K562 (cell line): ENCODE measurements around the gene CCDC88A. TPM values are rescaled to one million over a fixed set of nuclear protein-coding genes. Genes with fewer than 3 reads are reported as not detected.

Experiments
- ATF7 ChIP-seq: fragments of 450-650 bp; IDR thresholded peaks from 2 replicates; pipeline ENCODE4 v1.7.1; 2014; ENCODE audit warnings: mild to moderate bottlenecking, moderate library complexity
- BMI1 ChIP-seq: fragments of 150-350 bp; IDR thresholded peaks from 2 replicates; pipeline ENCODE4 v1.6.1; 2014; ENCODE audit warnings: low read length
- BRD4 ChIP-seq: fragments of 200-600 bp; sonication (generic); IDR thresholded peaks from 2 replicates; pipeline ENCODE4 v1.6.1; 2017; ENCODE audit warnings: inconsistent platforms
- CBX8 ChIP-seq: fragments of 200-600 bp; sonication (generic); IDR thresholded peaks from 2 replicates; pipeline ENCODE4 v1.6.1; 2012; ENCODE audit warnings: borderline replicate concordance, mixed run types, low read depth, mild to moderate bottlenecking, moderate library complexity, mixed read lengths, low read length, control low read depth, inconsistent platforms; ENCODE audit not compliant: poor library complexity, severe bottlenecking; ENCODE audit errors: extremely low read depth
- FOXO4 ChIP-seq: fragments of 450-650 bp; formaldehyde crosslinking; IDR thresholded peaks from 2 replicates; pipeline ENCODE4 v1.4.0; 2020; ENCODE audit warnings: mild to moderate bottlenecking, moderate library complexity
- GATAD2A ChIP-seq: fragments of 450-650 bp; IDR thresholded peaks from 2 replicates; pipeline ENCODE4 v1.6.1; 2017
- KDM4B ChIP-seq, 2 experiments: fragments of 450-650 bp in 1 of 2; sonication (generic) in 1 of 2; IDR thresholded peaks; 2 replicates each; pipeline ENCODE4 v1.6.1; 2016 to 2017; ENCODE audit warnings: borderline replicate concordance in 2 of 2, antibody characterized with exemption in 1 of 2, low read depth in 1 of 2, mild to moderate bottlenecking in 1 of 2
- MAFG ChIP-seq: fragments of 450-650 bp; conservative IDR thresholded peaks from 2 replicates; pipeline ENCODE4 v1.6.1; 2016; ENCODE audit warnings: missing genetic modification characterization, missing compliant biosample characterization
- NFE2L1 ChIP-seq: fragments of 450-650 bp; IDR thresholded peaks from 2 replicates; pipeline ENCODE4 v1.6.1; 2016; ENCODE audit warnings: missing genetic modification characterization, low read depth, mild to moderate bottlenecking, missing compliant biosample characterization, moderate library complexity, borderline replicate concordance
- NRF1 ChIP-seq, 2 experiments: fragments of 450-650 bp; IDR thresholded peaks in 1 of 2; conservative IDR thresholded peaks in 1 of 2; 2 replicates each; pipeline ENCODE4 v1.6.1; 2014; ENCODE audit warnings: mild to moderate bottlenecking in 2 of 2
- POLR2AphosphoS2 ChIP-seq: IDR thresholded peaks from 2 replicates; pipeline ENCODE4 v1.6.1; 2012; ENCODE audit warnings: low read length, improper control_type of control experiment
- SUPT5H ChIP-seq: fragments of 450-650 bp; IDR thresholded peaks from 2 replicates; pipeline ENCODE4 v1.6.1; 2016
- TEAD4 ChIP-seq, 2 experiments: sonication (generic) in 1 of 2; formaldehyde crosslinking in 1 of 2; IDR thresholded peaks; 2 replicates each; pipeline versions ENCODE4 v1.6.1 to v1.8.0; 2012 to 2022; ENCODE audit warnings: borderline replicate concordance in 1 of 2, inconsistent platforms in 1 of 2, low read length in 1 of 2, mild to moderate bottlenecking in 1 of 2, missing genetic modification reagents in 1 of 2
- ZC3H11A ChIP-seq: IDR thresholded peaks from 2 replicates; pipeline ENCODE4 v1.6.1; 2012; ENCODE audit warnings: low read depth, low read length, improper control_type of control experiment
- ZFP91 ChIP-seq: sonication (generic); formaldehyde crosslinking; IDR thresholded peaks from 2 replicates; pipeline ENCODE4 v1.8.0; 2022; ENCODE audit warnings: mild to moderate bottlenecking, missing genetic modification reagents
- ZNF24 ChIP-seq: fragments of 450-650 bp; IDR thresholded peaks from 2 replicates; pipeline ENCODE4 v1.6.1; 2016
- ZNF318 ChIP-seq, 2 experiments: fragments of 450-650 bp; IDR thresholded peaks; 2 replicates each; pipeline ENCODE4 v1.6.1; 2016; ENCODE audit warnings: mild to moderate bottlenecking in 2 of 2, borderline replicate concordance in 1 of 2, low read depth in 1 of 2, moderate library complexity in 1 of 2
- ZSCAN32 ChIP-seq: fragments of 450-650 bp; formaldehyde crosslinking; IDR thresholded peaks from 2 replicates; pipeline ENCODE4 v1.4.0; 2020; ENCODE audit warnings: mild to moderate bottlenecking, moderate library complexity
- polyA plus RNA-seq, 8 experiments: library from polyadenylated mRNA; depleted of rRNA in 4 of 8; stranded (reverse) in 5 of 8; unstranded in 3 of 8; fragments of >200 nt; fragmentation: Nextera tagmentation in 2 of 8; fragmentation: Illumina TruSeq in 1 of 8; extraction: Ambion mirVana in 2 of 8; extraction: Trizol in 1 of 8; gene quantifications; 2 replicates each; pipeline versions ENCODE4 v1.2.1 to v1.2.3, GENCODE V29; 2011 to 2014; ENCODE audit warnings: inconsistent platforms in 1 of 8, missing spikeins in 1 of 8
- total RNA-seq, 7 experiments: library from RNA; depleted of rRNA in 6 of 7; stranded (reverse); fragments of >200 nt in 6 of 7; fragmentation: Illumina TruSeq in 2 of 7; extraction: Trizol in 2 of 7; gene quantifications; 2 replicates each; pipeline versions ENCODE4 v1.2.1 to v1.2.3, GENCODE V29; 2011 to 2021; ENCODE audit warnings: low replicate concordance in 1 of 7

CCDC88A gene
- total and polyA plus RNA-seq, 9 of the 15 experiments (the other 6 are each of a cell fraction or from before 2014, with no cell fraction given): 29.3 to 102 (median 55.6) TPM

- 0 out of 4 replicates have a peak, but pooled peaks have one; percentile 16 to 83 for TF ChIP-seq ZNF318 (IDR thresholded peaks at IDR 0.05; ENCODE audit: borderline replicate concordance in 1 of 2, low read depth in 1 of 2)
- no peak for TF ChIP-seq BRD4
- TF ChIP-seq BMI1: no peak
- no peak for TF ChIP-seq NFE2L1 (tag)
- no peak for TF ChIP-seq GATAD2A
- no peak for TF ChIP-seq CBX8
- no peak for TF ChIP-seq NRF1 (conservative IDR thresholded peaks at IDR 0.05 in 1 of 2, IDR thresholded peaks at IDR 0.05 in 1 of 2)
- no peak for TF ChIP-seq TEAD4 (IDR thresholded peaks at IDR 0.05; ENCODE audit: low read length)
- no peak for TF ChIP-seq TEAD4 (CRISPR knock-in tag; IDR thresholded peaks at IDR 0.05; ENCODE audit: borderline replicate concordance)
- no peak for TF ChIP-seq MAFG (tag)
- no peak for TF ChIP-seq KDM4B (IDR thresholded peaks at IDR 0.05; ENCODE audit: borderline replicate concordance in 2 of 2, low read depth in 1 of 2)
- no peak for TF ChIP-seq SUPT5H
- TF ChIP-seq ZSCAN32 (CRISPR knock-in tag): no peak
- TF ChIP-seq ZC3H11A: no peak
- TF ChIP-seq ATF7: 0 out of 2 replicates have a peak, but pooled peaks have one; percentile 9
- no peak for TF ChIP-seq FOXO4
- no peak for TF ChIP-seq ZFP91 (CRISPR knock-in tag)
- no peak for TF ChIP-seq POLR2AphosphoS2
- 0 out of 2 replicates have a peak, but pooled peaks have one; percentile 10 for TF ChIP-seq ZNF24
These were observed 28.5 kb downstream of the CCDC88A start (continued) for GRCh38 chr2:55391155-55391554.
